Prostate gland (tissue), 2 donors: ENCODE data around the gene ST8SIA6.

Experiments
- CTCF ChIP-seq, 4 experiments: fragments of 200-600 bp in 2 of 4; fragments of 450-650 bp in 2 of 4; sonication (generic) in 2 of 4; IDR thresholded peaks; 1 replicate in 3 of 4; 2 replicates in 1 of 4; pipeline ENCODE4 v1.5.1; 2016 to 2019; ENCODE audit warnings: antibody characterized with exemption in 4 of 4, mild to moderate bottlenecking in 2 of 4, moderate library complexity in 2 of 4
- POLR2A ChIP-seq: fragments of 450-650 bp; IDR thresholded peaks from one replicate; pipeline ENCODE4 v1.6.1; 2016; ENCODE audit warnings: antibody characterized with exemption, mild to moderate bottlenecking

- TF ChIP-seq POLR2A (no peak), CTCF (IDR thresholded peaks at IDR 0.05) (no peak)
Measured at GRCh38 chr10:17358461-17358860, 95.9 kb downstream of the ST8SIA6 start.
